ENCODE measurements around the gene DGKE. TPM values are rescaled to one million over a fixed set of nuclear protein-coding genes. Genes with fewer than 3 reads are reported as not detected.

The DGKE gene
- polyA plus RNA-seq, 4 donors: 2.9 to 7.0 (median 4.5) TPM

- DNase-seq (ENCODE audit: low read depth in 4 of 4, low spot score in 2 of 4): no peak
Measured at GRCh38 chr17:56838687-56839086, 4.7 kb downstream of the DGKE start.

- no peak for DNase-seq (ENCODE audit: low read depth in 4 of 4, low spot score in 2 of 4)
Measured at GRCh38 chr17:56842577-56842976, 8.6 kb downstream of the DGKE start.

GRCh38 chr17:56845934-56846333, 12.0 kb downstream of the DGKE start:
- DNase-seq (ENCODE audit: low read depth in 4 of 4, low spot score in 2 of 4): no peak

GRCh38 chr17:56847106-56847505, 13.2 kb downstream of the DGKE start:
- DNase-seq (ENCODE audit: low read depth in 4 of 4, low spot score in 2 of 4): no peak

- no peak for DNase-seq (ENCODE audit: low read depth in 4 of 4, low spot score in 2 of 4)
Measured at GRCh38 chr17:56849131-56849530, 15.2 kb downstream of the DGKE start.

- DNase-seq (ENCODE audit: low read depth in 4 of 4, low spot score in 2 of 4): no peak
Measured at GRCh38 chr17:56850591-56850990, 16.6 kb downstream of the DGKE start.

GRCh38 chr17:56851008-56851407, 17.1 kb downstream of the DGKE start:
- DNase-seq (ENCODE audit: low read depth in 4 of 4, low spot score in 2 of 4): no peak

GRCh38 chr17:56861899-56862298, 27.9 kb downstream of the DGKE start:
- DNase-seq (ENCODE audit: low read depth in 4 of 4, low spot score in 2 of 4): no peak

GRCh38 chr17:56863974-56864373, 30.0 kb downstream of the DGKE start:
- DNase-seq (ENCODE audit: low read depth in 4 of 4, low spot score in 2 of 4): no peak

- DNase-seq (ENCODE audit: low read depth in 4 of 4, low spot score in 2 of 4): no peak
Measured at GRCh38 chr17:56866076-56866475, 32.1 kb downstream of the DGKE start.

- DNase-seq (ENCODE audit: low read depth in 4 of 4, low spot score in 2 of 4): no peak
Measured at GRCh38 chr17:56866496-56866895, 32.5 kb downstream of the DGKE start.

- no peak for DNase-seq (ENCODE audit: low read depth in 4 of 4, low spot score in 2 of 4)
Measured at GRCh38 chr17:56867948-56868376, 34.0 kb downstream of the DGKE start.

- DNase-seq (ENCODE audit: low read depth in 4 of 4, low spot score in 2 of 4): no peak
Measured at GRCh38 chr17:56868716-56869115, 34.8 kb downstream of the DGKE start.

GRCh38 chr17:56870081-56870651, 36.2 kb downstream of the DGKE start:
- DNase-seq (ENCODE audit: low read depth in 4 of 4, low spot score in 2 of 4): no peak

- DNase-seq (ENCODE audit: low read depth in 4 of 4, low spot score in 2 of 4): no peak
Measured at GRCh38 chr17:56876766-56877179, 42.8 kb downstream of the DGKE start.

GRCh38 chr17:56879280-56879679, 45.3 kb downstream of the DGKE start:
- DNase-seq (ENCODE audit: low read depth in 4 of 4, low spot score in 2 of 4): no peak

- no peak for DNase-seq (ENCODE audit: low read depth in 4 of 4, low spot score in 2 of 4)
Measured at GRCh38 chr17:56880133-56880532, 46.2 kb downstream of the DGKE start.

- DNase-seq (ENCODE audit: low read depth in 4 of 4, low spot score in 2 of 4): no peak
Measured at GRCh38 chr17:56880571-56880970, 46.6 kb downstream of the DGKE start.

GRCh38 chr17:56881685-56882295, 47.8 kb downstream of the DGKE start:
- no peak for DNase-seq (ENCODE audit: low read depth in 4 of 4, low spot score in 2 of 4)

GRCh38 chr17:56883616-56884015, 49.7 kb downstream of the DGKE start:
- no peak for DNase-seq (ENCODE audit: low read depth in 4 of 4, low spot score in 2 of 4)

GRCh38 chr17:56884483-56885311, 50.7 kb downstream of the DGKE start:
- DNase-seq (ENCODE audit: low read depth in 4 of 4, low spot score in 2 of 4): no peak

GRCh38 chr17:56885312-56885657, 51.3 kb downstream of the DGKE start:
- DNase-seq (ENCODE audit: low read depth in 4 of 4, low spot score in 2 of 4): no peak

Data from left renal cortex interstitium (tissue), 4 donors.